NCI-H345 (cell line): ENCODE measurements around the gene DERL2.

Source experiments
- DNase-seq: peaks from one replicate; lab custom pipeline; 2025; lab: John Stamatoyannopoulos, UW

The DERL2 gene

DNA sequence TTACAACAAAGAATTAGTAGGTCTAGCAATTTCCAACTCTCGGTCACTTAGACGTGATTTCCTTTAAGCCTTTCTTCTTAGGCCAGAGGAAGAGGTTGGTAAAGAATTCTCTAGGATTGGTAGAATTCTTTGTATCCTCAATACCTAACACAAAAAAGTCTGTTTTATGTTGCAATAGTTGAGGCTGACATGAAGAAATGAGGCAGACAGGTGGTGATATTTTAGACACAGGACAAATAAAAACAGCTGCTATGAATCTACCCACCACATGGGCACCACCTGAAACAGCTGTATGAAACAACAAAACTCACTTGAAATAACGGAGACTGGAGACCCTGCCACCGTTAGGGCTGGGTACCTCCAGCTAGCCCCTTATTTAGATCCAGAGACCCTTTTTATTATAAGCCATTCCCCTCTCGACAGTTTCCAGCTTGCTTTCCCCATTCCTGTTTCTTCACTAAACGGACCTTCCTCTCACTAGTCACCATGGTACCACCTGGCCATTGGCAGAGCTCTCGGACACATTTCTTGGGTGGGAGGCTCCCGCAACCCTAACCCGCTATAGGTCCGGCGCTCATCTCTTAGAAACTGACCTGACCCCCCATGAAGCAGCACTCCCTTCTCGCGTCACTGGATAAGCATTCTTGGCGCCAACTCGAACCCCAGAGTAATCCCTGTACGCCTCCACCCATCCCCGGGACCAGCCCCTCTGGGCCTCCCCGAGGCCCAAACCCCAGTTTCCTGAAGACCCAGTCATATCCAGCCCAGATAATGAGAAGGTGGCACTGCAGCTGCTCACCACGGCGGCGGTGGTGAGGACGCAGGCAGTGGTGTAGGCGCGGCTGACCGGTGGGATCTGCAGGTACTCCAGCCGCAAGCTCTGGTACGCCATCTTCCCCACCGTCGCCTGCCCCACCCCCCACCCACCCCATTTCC is at the start of gene DERL2:
Gene DERL2 (minus strand): TSS at position 909 of the 936 bp plus-strand sequence. CDS start 17 bp downstream, at position 892.
- no peak for DNase-seq

DNA sequence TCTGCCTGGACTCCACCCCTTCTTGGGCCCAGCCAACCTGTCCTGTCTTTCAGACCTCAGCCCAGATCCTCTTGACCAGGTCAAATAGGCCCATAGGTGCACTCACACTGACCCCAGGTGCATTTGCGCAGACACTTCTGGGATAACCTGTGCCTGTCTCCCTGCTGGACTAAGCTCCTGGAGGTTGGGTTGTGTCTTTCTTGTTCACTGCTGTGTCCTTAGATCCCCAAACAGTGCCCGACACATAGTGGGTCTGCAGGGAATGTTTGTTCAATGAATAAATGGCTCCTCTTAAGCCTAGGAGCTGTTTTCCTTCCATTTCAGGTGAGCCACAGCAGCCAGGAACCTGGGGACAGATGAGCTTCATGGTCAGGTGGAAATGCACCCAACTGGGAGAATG is 49.5 kb upstream of the DERL2 start:
- DNase-seq, result no peak

DNA sequence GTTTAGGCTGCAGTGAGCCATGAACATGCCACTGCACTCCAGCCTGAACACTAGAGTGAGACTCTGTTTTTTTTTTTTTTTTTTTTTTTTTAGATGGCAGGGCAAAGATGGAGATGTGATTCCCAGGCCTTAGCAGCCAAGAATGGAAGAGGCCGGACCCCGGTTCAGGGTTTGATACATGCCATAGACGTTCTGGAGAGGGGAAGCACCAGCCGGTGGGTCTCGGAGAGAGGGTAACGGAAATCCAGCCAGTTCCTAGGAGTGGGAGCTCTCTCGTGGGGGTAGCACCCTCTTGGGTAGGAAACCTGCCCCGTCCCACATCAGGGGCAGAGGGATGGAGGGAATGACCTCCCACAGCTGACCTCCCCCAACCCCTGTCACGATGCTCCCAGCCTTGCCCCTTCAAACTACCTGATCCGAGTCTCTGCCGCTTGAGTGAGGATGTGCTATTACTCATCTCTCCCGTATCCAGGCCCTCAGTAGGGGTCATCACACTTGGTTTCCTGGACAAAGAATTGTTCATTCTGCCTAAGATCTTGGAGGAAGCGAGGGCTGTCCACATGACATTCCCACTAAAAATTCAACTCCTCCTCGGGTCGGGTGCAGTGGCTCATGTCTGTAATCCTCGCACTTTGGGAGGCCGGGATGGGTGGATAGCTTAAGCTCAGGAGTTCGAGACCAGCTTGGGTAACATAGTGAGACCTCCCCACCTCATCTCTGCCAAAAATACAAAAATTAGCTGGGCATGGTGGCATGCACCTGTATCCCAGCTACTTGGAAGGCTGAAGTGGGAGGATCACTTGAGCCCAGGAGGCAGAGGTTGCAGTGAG is 47.7 kb upstream of the DERL2 start:
- DNase-seq, result no peak

DNA sequence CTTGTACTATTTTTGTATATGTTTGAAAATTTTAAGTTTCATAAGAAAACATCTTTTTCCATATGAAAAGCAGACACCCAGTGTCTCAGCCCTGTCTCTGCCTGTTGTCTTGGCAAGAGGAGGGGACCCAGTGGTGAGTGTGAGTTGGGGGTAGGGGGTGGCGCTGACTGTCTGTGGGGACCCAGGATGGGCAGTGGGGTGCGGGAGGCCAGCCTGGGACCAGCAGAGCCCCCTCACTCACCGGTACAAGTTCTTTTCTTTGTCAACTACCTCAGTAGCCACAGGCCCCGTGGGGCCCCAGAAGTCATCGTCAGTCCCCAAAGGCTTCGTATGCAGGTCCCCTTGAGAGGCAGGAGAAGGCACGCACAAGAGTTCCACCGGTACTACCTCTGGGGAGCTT is 46.6 kb upstream of the DERL2 start:
- no peak for DNase-seq

DNA sequence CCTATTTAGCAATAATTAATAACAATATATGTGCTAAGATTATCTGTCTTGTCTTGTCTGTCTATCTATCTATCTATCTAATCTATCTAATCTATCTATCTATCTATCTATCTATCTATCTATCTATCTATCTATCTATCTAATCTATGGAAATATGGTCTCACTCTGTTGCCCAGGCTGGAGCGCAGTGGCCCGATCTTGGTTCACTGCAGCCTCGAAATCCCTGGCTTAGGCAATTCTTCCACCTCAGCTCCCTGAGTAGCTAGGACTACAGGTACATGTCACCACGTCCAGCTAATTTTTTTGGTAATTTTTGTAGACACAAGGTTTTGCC is 45.1 kb upstream of the DERL2 start:
- no peak for DNase-seq

DNA sequence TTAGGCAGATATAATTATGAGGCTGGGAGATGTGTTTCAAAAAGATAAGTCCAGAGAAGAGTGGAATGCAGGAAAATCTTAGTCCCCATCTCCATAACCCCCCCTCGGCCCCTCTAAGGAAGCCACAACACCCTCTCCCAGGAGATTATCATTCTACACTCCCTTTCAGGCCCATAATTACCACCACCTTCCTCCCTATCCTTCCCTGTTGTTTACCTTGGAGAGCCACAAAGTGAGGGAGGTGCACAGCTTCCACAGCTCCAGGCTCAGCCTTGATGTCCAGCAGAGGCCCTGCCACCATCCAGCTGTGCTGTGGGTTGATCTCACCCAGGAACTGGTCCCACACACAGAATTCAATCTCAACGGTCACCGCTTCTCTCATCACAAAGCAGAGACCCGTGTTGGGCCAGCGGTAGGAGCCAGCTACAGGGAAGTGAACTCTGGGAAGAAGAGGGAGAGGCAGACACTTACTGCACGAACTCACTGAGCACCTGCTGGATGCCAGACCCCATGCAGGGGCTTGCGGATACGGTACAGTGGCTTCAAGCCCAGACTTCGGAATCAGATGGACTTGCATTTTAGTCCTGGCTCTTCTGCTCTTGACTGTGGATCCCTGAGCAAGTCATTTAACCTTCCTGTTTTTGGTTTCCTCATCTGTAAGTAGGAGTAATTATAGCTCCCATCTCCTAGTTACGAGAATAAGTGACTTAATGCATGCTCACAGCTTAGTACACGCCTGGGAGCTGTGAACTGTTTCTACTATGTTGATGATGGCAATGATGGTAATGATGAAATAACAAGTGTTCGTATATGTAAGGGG is 44.5 kb upstream of the DERL2 start:
- no peak for DNase-seq

DNA sequence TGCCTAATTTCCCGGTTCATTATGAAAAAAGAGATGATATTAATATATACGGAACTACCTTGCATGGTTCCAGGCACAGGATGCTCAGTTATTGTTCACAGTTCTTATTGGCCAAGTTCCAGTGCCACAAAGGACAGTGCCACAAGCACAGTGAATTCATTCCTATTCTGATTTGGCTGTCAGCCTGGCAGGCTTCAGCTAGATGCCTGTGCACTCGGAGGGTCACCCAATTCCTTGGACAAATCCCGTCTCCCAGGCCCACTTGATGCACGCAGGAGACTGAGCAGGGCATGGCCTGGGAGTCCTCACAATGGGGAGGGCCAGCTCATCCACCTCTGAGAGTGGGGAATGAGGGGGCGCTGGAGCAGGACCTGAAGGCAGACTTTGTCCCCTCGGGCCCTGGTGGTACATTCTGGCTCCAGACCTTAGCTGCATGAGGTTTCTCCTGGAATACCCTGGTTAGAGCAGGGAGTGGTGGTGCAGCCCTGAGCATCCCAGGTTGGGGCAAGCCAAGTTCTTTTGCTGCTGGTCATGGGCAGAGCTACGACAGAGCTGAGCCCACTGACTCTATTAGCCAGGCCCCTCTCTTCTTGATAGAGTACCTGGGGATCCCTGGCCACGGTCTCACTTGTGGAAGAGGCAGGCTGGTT is 41.7 kb upstream of the DERL2 start:
- DNase-seq, result no peak

DNA sequence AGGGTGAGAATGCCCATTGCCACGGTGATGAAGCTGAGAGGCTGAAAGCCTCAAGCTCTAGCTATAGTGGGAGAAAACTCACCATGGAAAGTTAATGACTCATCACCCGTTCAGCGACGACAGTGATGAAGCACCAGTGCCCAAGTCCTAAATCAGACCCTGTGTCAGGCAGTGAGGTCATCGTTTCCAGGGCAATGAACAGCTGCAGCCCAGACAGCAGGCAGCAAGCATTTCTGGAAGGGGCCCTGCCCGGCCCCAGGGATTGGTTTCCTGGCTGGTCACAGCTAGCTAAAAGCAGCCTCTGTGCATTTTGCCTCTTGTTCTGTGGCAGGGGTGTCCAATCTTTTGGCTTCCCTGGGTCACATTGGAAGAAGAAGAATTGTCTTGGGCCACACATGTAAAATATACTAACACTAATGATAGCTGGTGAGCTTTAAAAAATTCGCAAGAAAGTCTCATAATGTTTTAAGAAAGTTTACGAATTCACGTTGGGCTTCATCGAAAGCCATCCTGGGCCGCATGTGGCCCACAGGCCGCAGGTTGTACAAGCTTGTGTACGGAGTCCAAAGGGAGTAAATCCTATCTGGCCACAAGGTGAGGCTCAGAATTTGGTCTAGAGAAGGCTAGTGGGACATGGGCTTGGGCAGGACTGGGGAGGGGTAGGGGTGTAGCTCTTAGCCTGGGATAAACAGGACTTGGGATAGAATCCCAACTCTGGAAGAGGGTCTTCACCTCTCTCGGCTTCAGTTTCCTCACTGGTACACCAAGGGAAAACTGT is 41.0 kb upstream of the DERL2 start:
- peak; percentile 36 for DNase-seq

DNA sequence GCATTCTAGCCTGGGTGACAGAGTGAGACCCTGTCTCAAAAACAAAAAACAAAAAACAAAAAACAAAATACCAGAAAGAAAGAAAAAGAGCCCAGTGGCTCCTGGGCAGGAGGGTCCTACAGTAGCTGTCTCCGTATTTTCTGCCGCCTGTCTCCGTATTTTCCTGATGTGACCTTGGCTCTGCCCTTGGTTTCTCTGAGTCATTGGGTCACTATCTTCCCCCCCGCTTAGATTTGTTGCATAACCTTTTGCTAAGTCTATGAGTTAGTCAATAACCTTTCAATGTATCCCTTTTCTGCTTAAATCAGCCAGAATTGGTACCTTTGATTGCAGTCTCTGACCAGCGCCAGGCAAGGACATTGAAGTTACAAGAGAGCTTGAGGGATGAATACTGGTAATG is 37.3 kb upstream of the DERL2 start:
- DNase-seq, result no peak

DNA sequence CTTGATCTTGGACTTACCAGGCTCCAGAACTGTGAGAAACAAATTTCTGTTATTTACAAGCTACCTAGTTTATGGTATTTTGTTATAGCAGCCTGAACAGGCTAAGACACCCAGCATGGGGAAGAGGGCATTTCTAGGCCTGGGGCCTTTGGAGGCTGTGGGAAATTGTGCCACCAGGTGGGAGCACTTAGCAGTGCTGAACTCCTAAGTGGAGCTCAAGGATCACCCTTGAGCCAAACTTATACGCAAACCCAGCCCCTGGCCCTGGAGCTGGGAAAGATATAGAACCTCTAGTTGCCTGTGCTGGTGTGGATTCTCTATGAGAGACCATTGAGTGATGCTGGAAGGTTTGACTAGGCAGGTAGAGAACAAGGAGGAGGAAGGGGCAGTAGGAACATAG is 36.5 kb upstream of the DERL2 start:
- DNase-seq, result no peak

DNA sequence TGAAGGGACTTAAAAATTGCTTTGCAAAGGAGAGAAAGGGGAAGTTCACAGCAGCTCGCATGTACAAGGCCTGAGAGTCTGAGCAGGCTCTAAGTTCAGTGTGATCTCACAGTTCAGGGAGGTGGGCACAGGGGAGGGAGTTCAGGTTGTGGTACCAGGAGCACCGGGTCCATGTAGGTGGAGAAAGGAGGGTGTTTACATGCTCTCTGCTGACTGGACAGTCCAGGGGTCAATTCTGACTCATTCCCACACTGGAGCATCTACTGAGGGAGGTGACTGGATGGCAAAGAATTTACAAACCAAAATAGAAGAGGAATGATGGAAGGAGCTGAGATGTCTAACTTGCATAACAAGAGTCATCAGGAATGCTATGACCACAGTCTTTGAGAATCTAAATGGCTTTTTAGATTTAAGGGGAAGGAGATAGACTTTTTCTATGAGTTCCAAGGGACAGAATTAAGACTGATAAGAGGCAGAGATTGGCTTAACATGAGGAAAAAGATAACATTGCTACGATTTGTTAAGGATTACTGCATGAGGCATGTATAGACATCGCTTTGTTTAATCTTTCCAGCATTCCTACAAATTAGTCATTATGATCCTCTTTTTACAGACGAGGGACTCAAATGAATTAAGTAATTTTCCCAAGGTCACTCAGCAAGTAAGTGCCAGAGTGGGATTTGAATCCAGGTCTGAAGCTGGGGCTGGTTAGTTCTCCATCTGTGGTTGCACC is 30.2 kb upstream of the DERL2 start:
- DNase-seq, result no peak

DNA sequence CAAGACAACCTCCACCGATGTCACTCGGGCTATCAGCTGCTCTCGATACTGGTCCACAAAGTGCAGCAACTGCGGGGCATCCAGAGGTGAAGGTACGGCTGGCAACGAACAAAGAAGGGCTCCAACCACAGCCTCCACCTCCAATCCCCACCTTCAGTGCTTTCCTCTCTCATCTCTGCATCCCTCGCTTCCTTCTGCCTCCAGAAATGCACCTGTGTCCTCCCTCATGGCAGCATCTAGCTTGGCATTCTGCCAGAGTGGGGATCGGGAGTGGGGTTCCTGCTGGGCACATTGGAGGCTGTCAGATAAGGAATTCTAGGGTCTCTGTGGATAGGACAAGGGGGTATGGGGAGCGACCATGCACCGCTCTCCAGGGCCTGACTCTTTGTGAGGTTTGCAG is 29.0 kb upstream of the DERL2 start:
- DNase-seq, result no peak

DNA sequence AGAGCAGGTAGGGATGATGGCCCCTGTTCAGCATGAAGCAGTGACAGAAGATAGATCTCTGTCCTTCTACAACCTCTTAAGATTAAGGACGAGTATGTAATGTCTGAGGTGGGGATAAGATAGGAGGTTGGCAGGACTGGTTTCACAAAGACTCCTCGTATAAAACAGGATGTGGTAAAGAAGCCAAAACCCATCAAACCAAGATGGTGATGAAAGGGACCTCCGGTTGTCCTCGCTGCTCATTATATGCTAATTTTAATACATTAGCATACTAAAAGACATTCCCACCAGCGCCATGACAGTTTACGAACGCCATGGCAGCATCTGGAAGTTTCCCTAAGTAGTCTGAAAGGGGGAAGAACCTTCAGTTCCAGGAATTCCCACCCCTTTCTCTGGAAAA is 27.6 kb upstream of the DERL2 start:
- DNase-seq, result no peak

DNA sequence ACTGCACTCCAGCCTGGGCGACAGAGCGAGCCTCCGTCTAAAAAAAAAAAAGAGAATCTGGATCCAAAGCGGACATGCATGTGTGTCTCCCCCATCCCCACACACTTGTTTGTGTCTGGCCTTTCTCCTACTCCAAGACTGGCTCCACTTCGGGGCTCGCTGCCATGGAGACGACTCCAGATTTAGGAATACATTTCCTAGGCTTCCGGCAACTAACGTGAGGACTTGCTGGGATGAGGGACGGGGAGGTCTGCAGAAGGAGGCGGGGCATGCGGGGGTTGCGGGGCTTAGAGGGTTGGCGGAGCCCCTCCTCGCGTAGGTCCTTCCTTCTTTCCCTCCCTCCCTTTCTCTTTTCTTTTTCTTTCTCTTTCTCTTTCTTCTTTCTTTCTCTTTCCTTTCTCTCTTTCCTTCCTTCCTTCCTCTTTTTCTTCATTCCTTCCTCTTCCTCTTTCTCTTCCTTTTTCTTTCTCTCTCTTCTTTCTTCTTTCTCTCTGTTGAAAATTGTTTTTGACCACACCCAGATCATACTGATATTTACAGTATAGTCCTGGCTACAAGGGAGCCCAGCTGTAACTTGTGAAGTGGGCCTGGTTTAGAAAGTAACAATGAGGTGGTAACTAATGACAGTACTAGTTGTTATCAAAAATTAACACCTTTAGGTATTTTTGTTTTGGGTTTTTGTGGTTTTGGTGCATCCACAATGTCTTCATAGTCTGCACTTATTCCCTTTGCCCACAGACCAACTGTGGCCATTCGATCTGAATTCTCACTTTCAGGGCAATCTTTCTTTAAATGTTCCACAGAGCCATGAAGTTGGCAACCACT is 25.6 kb upstream of the DERL2 start:
- DNase-seq, result no peak

DNA sequence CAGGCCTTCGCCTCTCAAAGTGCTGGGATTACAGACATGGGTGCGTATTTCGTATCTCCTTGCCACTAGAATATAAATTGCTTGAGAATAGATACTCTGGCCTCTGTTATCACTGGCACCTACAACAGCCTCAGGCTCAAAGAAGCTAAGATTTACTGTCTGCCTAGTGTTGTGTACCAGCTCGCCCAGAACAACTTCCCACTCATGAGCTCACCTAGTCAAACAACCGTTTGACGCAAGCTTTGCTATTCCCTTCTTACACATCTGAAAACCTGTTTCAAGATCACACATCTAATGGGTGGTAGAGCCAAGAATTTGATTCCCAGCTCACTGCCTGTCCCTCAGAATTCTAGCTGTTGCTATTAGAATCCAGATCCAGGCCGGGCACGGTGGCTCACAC is 24.8 kb upstream of the DERL2 start:
- no peak for DNase-seq

DNA sequence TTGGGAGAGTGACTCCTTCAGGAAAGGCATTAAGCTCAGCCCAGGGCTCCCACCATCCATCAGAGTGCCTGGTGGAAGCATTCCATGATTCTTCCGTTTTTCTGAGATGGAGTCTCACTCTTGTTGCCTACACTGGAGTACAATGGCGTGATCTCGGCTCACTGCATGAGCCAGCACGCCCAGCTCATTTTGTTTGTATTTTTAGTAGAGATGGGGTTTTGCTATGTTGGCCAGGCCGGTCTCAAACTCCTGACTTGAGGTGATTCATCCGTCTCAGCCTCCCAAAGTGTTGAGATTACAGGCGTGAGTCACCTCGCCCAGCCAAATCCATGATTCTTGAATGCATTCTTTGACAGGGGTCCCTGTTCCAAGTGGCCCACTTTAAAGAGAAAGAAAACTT is 23.5 kb upstream of the DERL2 start:
- no peak for DNase-seq

DNA sequence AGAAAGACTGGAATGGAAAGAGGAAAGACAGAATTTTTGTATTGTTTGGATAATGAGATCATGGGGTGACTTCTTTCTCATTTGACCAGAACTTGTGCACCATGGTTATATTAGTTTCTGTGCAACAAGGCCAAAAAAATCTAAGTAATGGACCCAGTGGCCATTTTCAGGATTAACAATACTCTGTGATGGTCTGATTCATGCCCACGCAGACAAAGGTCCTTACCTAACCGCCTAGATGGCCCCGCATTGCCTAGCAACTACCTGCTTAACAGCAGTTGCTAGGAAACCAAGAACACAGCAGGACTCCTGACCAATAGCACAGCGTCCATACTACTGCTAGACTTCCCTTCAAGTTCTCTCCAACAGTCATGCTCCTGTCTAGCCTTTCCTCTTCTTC is 22.8 kb upstream of the DERL2 start:
- peak; percentile 24 for DNase-seq

DNA sequence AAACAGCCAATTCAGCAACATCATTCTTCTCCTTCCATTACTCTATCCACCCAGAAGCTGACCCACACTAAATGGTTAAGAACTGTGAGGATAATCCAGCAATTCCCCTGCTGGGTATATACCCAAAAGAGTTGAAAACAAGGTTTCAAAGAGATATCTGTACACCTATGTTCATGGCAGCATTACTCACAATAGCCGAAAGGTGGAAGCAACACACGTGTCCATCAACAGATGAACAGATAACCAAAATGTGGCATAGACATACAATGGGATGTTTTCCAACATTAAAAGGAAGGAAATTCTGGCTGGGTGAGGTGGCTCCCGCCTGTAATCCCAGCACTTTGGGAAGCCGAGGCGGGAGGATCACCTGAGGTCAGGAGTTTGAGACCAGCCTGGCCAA is 20.3 kb upstream of the DERL2 start:
- no peak for DNase-seq

DNA sequence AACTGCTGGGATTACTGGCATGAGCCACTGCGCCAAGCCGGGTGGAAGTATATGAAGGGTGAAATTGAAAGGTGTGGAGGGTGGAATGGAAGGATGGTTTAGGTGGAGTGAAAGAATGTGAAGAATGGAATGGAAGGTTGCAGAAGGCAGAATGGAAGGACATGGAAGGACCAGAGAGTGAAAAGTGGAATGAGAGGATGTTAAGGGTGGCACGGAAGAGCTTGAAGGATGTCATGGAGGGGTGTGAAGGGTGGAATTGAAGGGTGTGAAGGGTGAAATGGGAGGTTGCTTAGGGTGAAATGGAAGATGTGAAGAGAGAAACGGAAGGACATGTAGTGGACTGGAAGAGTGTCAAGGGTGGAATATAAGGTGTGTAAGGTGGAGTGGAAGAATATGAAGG is 16.6 kb upstream of the DERL2 start:
- no peak for DNase-seq

DNA sequence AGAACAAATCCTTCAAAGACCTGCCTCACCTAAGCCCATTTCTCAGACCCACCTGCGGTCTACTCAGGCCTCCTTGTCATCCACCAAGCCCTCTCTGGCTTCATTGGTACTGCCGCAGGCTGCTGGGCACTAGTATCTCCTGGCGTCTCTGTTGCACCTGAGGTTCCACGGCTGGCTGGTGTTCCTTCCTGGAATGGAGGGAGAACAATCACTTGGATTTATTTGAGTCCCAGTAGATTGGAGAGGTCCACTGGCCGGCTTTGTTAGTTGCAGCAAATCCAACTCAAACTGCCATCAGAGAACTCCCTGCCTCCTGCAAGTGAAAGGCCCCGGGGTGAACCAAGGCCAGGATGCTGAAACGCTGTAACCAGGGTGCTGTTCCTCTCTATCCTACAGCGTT is 15.7 kb upstream of the DERL2 start:
- DNase-seq, result no peak
